Measurements from ENCODE around the gene LRP1B. TPM values are rescaled to one million over a fixed set of nuclear protein-coding genes. Genes with fewer than 3 reads are reported as not detected.

The LRP1B gene
- polyA plus RNA-seq, 2 of the 4 experiments (the other 2 are of a cell fraction) = 0.03 TPM; not detected in 1

DNA sequence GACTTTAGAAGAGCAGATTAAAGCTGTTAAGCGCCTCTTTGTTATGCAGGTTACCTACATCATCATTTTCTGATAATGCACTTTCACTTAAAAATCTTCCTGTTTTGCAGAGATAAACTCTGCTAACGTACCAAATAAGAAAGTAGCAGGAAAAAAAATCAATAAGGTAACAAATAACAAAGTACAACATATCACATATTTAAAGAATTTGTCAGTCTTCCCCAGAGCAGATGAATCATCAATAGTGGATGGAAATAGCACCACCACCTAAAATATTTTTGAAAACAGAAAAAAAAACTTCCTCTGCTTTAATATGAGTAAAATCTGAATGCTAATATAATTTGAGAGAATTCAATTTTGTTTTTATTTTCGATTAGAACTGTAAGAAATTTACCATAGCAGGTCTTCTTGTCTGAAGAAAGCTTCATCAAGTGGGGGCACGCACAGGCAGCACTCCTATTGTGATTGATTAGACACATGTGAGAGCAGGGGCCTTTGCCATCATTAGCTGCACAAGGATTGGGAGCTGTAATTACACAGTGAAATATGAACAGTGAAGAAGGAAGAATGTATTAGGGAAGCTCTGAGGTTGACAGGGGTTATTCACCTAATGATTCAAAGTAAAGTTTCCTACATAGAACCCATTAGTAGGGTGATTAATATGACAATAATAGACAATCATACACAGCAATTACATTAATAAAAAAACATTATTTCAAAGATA, 1279.4 kb downstream of the LRP1B start:
- no peak for DNase-seq (ENCODE audit: low read depth in 1 of 2, low spot score in 1 of 2)
- no peak for FAIRE-seq
- no peak for ATAC-seq
- Histone ChIP-seq H3K4me1 (no peaks in the 10 kb centered on the region), H3K4me3 (no peak overlapping the region), H3K9me3 (no peaks in the 10 kb centered on the region), H3K4me2 (no peak overlapping the region), H3K27ac (no peak overlapping the region)
- ChIA-PET CTCF (interaction anchor here (1.2 to 1.7 kb wide), 2 partner anchors 13 to 29 kb away, joined by 3 to 5 read pairs; no protein-coding TSS in a partner anchor), POLR2A (no interaction called here)
- TF ChIP-seq, protein P1, sequence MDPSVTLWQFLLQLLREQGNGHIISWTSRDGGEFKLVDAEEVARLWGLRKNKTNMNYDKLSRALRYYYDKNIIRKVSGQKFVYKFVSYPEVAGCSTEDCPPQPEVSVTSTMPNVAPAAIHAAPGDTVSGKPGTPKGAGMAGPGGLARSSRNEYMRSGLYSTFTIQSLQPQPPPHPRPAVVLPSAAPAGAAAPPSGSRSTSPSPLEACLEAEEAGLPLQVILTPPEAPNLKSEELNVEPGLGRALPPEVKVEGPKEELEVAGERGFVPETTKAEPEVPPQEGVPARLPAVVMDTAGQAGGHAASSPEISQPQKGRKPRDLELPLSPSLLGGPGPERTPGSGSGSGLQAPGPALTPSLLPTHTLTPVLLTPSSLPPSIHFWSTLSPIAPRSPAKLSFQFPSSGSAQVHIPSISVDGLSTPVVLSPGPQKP (IDR thresholded peaks at IDR 0.05; ENCODE audit: low read depth, low read length) = no peak
- TF ChIP-seq EP300 (IDR thresholded peaks at IDR 0.05) (no peak), EHMT2 (IDR thresholded peaks at IDR 0.05; ENCODE audit: low read depth) (no peak), RCOR1 (IDR thresholded peaks at IDR 0.05; ENCODE audit: low read depth, low read length) (no peak), MYC (IDR thresholded peaks at IDR 0.05; ENCODE audit: borderline replicate concordance, low read length) (no peak), HDAC2 (IDR thresholded peaks at IDR 0.05) (no peak), CEBPB (IDR thresholded peaks at IDR 0.05) (no peak)
- TF ChIP-seq, protein P2, sequence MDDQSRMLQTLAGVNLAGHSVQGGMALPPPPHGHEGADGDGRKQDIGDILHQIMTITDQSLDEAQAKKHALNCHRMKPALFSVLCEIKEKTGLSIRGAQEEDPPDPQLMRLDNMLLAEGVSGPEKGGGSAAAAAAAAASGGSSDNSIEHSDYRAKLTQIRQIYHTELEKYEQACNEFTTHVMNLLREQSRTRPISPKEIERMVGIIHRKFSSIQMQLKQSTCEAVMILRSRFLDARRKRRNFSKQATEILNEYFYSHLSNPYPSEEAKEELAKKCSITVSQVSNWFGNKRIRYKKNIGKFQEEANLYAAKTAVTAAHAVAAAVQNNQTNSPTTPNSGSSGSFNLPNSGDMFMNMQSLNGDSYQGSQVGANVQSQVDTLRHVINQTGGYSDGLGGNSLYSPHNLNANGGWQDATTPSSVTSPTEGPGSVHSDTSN (IDR thresholded peaks at IDR 0.05) = no peak
- WGBS (ENCODE audit: missing lambda C conversion rate) = 45% methylated on average over 4 of the region's 4 CpGs

DNA sequence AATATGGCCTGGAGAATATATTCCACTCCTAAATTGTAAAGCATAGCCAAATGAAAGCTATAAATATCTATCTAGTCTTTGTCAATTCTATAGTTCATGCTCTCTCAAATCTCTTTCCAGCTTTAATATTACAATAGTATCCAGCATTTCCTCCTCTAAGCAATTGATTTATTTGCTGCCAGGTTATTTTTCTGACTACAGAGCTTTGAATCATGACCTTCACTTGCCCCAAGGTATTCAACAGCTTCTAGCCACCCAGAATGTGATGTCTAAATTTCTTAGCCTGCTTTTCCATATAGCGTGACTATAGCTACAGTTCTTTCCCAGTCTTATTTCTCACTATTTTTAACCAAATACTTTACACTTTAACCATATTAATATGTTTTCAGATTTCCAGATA, 1287.6 kb downstream of the LRP1B start:
- FAIRE-seq (no peak), ATAC-seq (no peak), DNase-seq (ENCODE audit: low read depth in 1 of 2, low spot score in 1 of 2) (no peak)
- Histone ChIP-seq H3K9me3 (no peaks in the 10 kb centered on the region), H3K4me2 (no peak overlapping the region), H3K4me1 (no peaks in the 10 kb centered on the region), H3K27ac (no peak overlapping the region), H3K4me3 (no peak overlapping the region)
- 82% methylated on average over 1 of the region's 1 CpG for WGBS (ENCODE audit: missing lambda C conversion rate)
- CTCF ChIA-PET = no interaction called here
- TF ChIP-seq CHD4 (IDR thresholded peaks at IDR 0.05; ENCODE audit: borderline replicate concordance) (no peak), PHF8 (IDR thresholded peaks at IDR 0.05; ENCODE audit: borderline replicate concordance, low read depth) (no peak), CBX8 (IDR thresholded peaks at IDR 0.05) (no peak), TFCP2L1 (CRISPR knock-in tag; IDR thresholded peaks at IDR 0.05) (no peak), JUNB (IDR thresholded peaks at IDR 0.05) (no peak), GATA3 (IDR thresholded peaks at IDR 0.05; ENCODE audit: borderline replicate concordance) (no peak), JUN (IDR thresholded peaks at IDR 0.05) (no peak)
- TF ChIP-seq, protein P3, sequence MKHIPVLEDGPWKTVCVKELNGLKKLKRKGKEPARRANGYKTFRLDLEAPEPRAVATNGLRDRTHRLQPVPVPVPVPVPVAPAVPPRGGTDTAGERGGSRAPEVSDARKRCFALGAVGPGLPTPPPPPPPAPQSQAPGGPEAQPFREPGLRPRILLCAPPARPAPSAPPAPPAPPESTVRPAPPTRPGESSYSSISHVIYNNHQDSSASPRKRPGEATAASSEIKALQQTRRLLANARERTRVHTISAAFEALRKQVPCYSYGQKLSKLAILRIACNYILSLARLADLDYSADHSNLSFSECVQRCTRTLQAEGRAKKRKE (CRISPR knock-in tag; IDR thresholded peaks at IDR 0.05; ENCODE audit: low read depth) = no peak
- TF ChIP-seq, protein P4, sequence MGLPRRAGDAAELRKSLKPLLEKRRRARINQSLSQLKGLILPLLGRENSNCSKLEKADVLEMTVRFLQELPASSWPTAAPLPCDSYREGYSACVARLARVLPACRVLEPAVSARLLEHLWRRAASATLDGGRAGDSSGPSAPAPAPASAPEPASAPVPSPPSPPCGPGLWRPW (IDR thresholded peaks at IDR 0.05) = no peak
- POLR2A ChIA-PET = no interaction called here

DNA sequence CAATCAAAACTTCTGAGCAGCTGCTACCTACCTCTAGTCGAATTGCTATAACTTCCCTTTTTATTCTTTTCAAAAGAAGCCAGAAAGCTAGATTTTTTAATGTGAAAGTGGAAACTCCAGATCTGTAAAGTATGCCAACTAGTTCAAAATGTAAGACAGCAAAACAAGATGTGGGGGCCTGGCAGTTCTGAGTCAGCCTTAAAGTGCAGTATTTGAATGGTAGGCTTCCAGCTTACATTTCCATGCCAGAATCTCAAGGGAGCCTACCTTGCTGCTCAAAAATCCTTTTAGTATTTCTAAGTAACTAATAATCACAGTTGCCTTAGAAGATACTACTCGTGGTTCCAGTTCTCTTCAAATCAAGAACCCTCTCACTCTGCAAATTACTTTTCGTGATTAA, 1288.7 kb downstream of the LRP1B start:
- FAIRE-seq (no peak), DNase-seq (ENCODE audit: low read depth in 1 of 2, low spot score in 1 of 2) (no peak), ATAC-seq (no peak)
- Histone ChIP-seq H3K4me2 (no peak overlapping the region), H3K4me3 (no peak overlapping the region), H3K27ac (no peak overlapping the region), H3K9me3 (no peaks in the 10 kb centered on the region), H3K4me1 (no peaks in the 10 kb centered on the region)
- ChIA-PET POLR2A (no interaction called here), CTCF (no interaction called here)
- no peak for TF ChIP-seq NFE2L2 (conservative IDR thresholded peaks at IDR 0.05; ENCODE audit: low read length)
- no peak for TF ChIP-seq MAZ (IDR thresholded peaks at IDR 0.05; ENCODE audit: borderline replicate concordance, low read depth, low read length)
- no peak for TF ChIP-seq RNF2 (IDR thresholded peaks at IDR 0.05; ENCODE audit: borderline replicate concordance, low read depth)
- no peak for TF ChIP-seq KDM5A (IDR thresholded peaks at IDR 0.05)
- TF ChIP-seq, protein P4 (IDR thresholded peaks at IDR 0.05) = no peak
- no peak for TF ChIP-seq ZNF302 (CRISPR knock-in tag; IDR thresholded peaks at IDR 0.05)
- no peak for TF ChIP-seq RARB (CRISPR knock-in tag; IDR thresholded peaks at IDR 0.05)
- TF ChIP-seq CHD2 (IDR thresholded peaks at IDR 0.05; ENCODE audit: low read length, partially characterized antibody) = no peak
- no peak for TF ChIP-seq KDM1A (IDR thresholded peaks at IDR 0.05; ENCODE audit: low read depth)
- no peak for TF ChIP-seq NPAS2 (CRISPR knock-in tag; IDR thresholded peaks at IDR 0.05; ENCODE audit: borderline replicate concordance)
- TF ChIP-seq CEBPB (IDR thresholded peaks at IDR 0.05) = no peak
- no peak for TF ChIP-seq ESRRA (IDR thresholded peaks at IDR 0.05; ENCODE audit: borderline replicate concordance, low read length)
- TF ChIP-seq, protein P5, sequence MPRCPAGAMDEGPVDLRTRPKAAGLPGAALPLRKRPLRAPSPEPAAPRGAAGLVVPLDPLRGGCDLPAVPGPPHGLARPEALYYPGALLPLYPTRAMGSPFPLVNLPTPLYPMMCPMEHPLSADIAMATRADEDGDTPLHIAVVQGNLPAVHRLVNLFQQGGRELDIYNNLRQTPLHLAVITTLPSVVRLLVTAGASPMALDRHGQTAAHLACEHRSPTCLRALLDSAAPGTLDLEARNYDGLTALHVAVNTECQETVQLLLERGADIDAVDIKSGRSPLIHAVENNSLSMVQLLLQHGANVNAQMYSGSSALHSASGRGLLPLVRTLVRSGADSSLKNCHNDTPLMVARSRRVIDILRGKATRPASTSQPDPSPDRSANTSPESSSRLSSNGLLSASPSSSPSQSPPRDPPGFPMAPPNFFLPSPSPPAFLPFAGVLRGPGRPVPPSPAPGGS (IDR thresholded peaks at IDR 0.05) = no peak
- no peak for TF ChIP-seq SREBF2 (IDR thresholded peaks at IDR 0.05)
- no peak for TF ChIP-seq PHF8 (IDR thresholded peaks at IDR 0.05; ENCODE audit: borderline replicate concordance, low read depth)
- no peak for TF ChIP-seq ZSCAN20 (CRISPR knock-in tag; IDR thresholded peaks at IDR 0.05)
- no peak for TF ChIP-seq HOXB13 (CRISPR knock-in tag; IDR thresholded peaks at IDR 0.05; ENCODE audit: low read depth)
- TF ChIP-seq MAFK (IDR thresholded peaks at IDR 0.05; ENCODE audit: partially characterized antibody) = no peak
- 33% methylated on average over 3 of the region's 3 CpGs for WGBS (ENCODE audit: missing lambda C conversion rate)

All from A549 (cell line).